T-helper 2 cell (primary cell): Measurements from ENCODE around the gene ZNF10.

ENCODE experiments used
- DNase-seq, 5 experiments: peaks; one replicate each; pipeline versions ENCODE4 v3.0.0 to v3.0.0-alpha.2; 2012 to 2022
- total RNA-seq, 2 donors: gene quantifications; one replicate each; lab custom pipeline; 2026; lab: John Stamatoyannopoulos, UW

Gene ZNF10
- 19.7 to 26.5 reads per million in 2 donors for total RNA-seq

- DNase-seq, result peak; percentile 91 to 98 (median 94)
These were observed at the start of gene ZNF10, which contains the start of gene ZNF891 for GRCh38 chr12:133130038-133130807. ZNF10 (plus strand) TSS chr12:133130627; CDS start chr12:133144493, 13,866 bp downstream. ZNF891 (minus strand) TSS chr12:133130274; CDS start chr12:133121918, 8,356 bp downstream.

GRCh38 chr12:133081159-133081780 lies 49.2 kb upstream of the ZNF10 start:
- DNase-seq, result no peak

GRCh38 chr12:133083345-133083744 lies 47.1 kb upstream of the ZNF10 start:
- DNase-seq, result no peak

- no peak for DNase-seq
These were observed 24.8 kb upstream of the ZNF10 start for GRCh38 chr12:133105620-133106019.

- peak in 1 of 5 experiments; percentile 4 for DNase-seq
These were observed 24.2 kb upstream of the ZNF10 start for GRCh38 chr12:133106253-133106652.

GRCh38 chr12:133107121-133107520 lies 23.3 kb upstream of the ZNF10 start:
- no peak for DNase-seq

- no peak for DNase-seq
These were observed 22.3 kb upstream of the ZNF10 start for GRCh38 chr12:133108150-133108549.

GRCh38 chr12:133120385-133121191 lies 9.8 kb upstream of the ZNF10 start:
- DNase-seq, result no peak

GRCh38 chr12:133124674-133125073 lies 5.8 kb upstream of the ZNF10 start:
- DNase-seq, result no peak

- DNase-seq, result no peak
These were observed 924 bp upstream of the ZNF10 start for GRCh38 chr12:133129368-133130037.

GRCh38 chr12:133130808-133131128 lies 341 bp downstream of the ZNF10 start:
- peak in 2 of 5 experiments; percentile 14 to 43 for DNase-seq

GRCh38 chr12:133135747-133136146 lies 5.3 kb downstream of the ZNF10 start:
- DNase-seq, result no peak

- no peak for DNase-seq
These were observed 15.6 kb downstream of the ZNF10 start for GRCh38 chr12:133145981-133146380.

- DNase-seq, result no peak
These were observed 25.8 kb downstream of the ZNF10 start for GRCh38 chr12:133156125-133156690.

GRCh38 chr12:133165776-133166175 lies 35.3 kb downstream of the ZNF10 start:
- DNase-seq, result no peak

- DNase-seq, result no peak
These were observed 42.1 kb downstream of the ZNF10 start for GRCh38 chr12:133172491-133172890.

GRCh38 chr12:133174901-133175300 lies 44.5 kb downstream of the ZNF10 start:
- no peak for DNase-seq

GRCh38 chr12:133180669-133181068 lies 50.2 kb downstream of the ZNF10 start:
- no peak for DNase-seq

GRCh38 chr12:133181238-133181959 lies 51.0 kb downstream of the ZNF10 start, which contains the start of gene ZNF268:
ZNF268 (plus strand) TSS chr12:133181495; CDS start chr12:133181998, 503 bp downstream.
- DNase-seq, result peak; percentile 54 to 93 (median 77)

GRCh38 chr12:133190176-133190575 lies 59.7 kb downstream of the ZNF10 start:
- no peak for DNase-seq

- DNase-seq, result no peak
These were observed 62.4 kb downstream of the ZNF10 start for GRCh38 chr12:133192847-133193246.

GRCh38 chr12:133201888-133202287 lies 71.5 kb downstream of the ZNF10 start:
- no peak for DNase-seq
